ENCODE results near the gene KHNYN.

- TF ChIP-seq, protein P1, sequence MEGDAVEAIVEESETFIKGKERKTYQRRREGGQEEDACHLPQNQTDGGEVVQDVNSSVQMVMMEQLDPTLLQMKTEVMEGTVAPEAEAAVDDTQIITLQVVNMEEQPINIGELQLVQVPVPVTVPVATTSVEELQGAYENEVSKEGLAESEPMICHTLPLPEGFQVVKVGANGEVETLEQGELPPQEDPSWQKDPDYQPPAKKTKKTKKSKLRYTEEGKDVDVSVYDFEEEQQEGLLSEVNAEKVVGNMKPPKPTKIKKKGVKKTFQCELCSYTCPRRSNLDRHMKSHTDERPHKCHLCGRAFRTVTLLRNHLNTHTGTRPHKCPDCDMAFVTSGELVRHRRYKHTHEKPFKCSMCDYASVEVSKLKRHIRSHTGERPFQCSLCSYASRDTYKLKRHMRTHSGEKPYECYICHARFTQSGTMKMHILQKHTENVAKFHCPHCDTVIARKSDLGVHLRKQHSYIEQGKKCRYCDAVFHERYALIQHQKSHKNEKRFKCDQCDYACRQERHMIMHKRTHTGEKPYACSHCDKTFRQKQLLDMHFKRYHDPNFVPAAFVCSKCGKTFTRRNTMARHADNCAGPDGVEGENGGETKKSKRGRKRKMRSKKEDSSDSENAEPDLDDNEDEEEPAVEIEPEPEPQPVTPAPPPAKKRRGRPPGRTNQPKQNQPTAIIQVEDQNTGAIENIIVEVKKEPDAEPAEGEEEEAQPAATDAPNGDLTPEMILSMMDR (IDR thresholded peaks at IDR 0.05) = peak; percentile 77 to 85
- no peak for TF ChIP-seq POLR2A (IDR thresholded peaks at IDR 0.05)
These were observed 6.7 kb downstream of the KHNYN start for GRCh38 chr14:24436355-24437019.
